Neural crest cell (in vitro differentiated cells): Measurements from ENCODE around the gene PCLO. TPM values are rescaled to one million over a fixed set of nuclear protein-coding genes. Genes with fewer than 3 reads are reported as not detected.
"Not testable (repeated sequence)": the region's sequence is repeated elsewhere in the genome, so short reads cannot be mapped to it uniquely, and the experiment has no call there.

ENCODE experiments used
- DNase-seq: peaks from one replicate; pipeline ENCODE4 v3.0.0; 2021; ENCODE audit warnings: low read depth, mixed read lengths, low spot score
- H3K27ac Mint-ChIP-seq: one replicate; pipeline ENCODE4 v1.8.0; 2021; ENCODE audit warnings: mild to moderate bottlenecking, mixed read lengths; ENCODE audit not compliant: unreplicated experiment
- H3K27me3 Mint-ChIP-seq: 2 replicates; pipeline ENCODE4 v1.8.0; 2021; ENCODE audit warnings: low read depth, mild to moderate bottlenecking, mixed read lengths
- H3K36me3 Mint-ChIP-seq: 2 replicates; pipeline ENCODE4 v1.8.0; 2021; ENCODE audit warnings: low read depth, mild to moderate bottlenecking, mixed read lengths
- H3K4me1 Mint-ChIP-seq: 2 replicates; pipeline ENCODE4 v1.8.0; 2021; ENCODE audit warnings: mixed read lengths
- H3K4me3 Mint-ChIP-seq: one replicate; pipeline ENCODE4 v1.8.0; 2021; ENCODE audit warnings: mild to moderate bottlenecking, mixed read lengths
- H3K9me3 Mint-ChIP-seq: 2 replicates; pipeline ENCODE4 v1.8.0; 2021; ENCODE audit warnings: mixed read lengths
- total RNA-seq: library from RNA; stranded (reverse); gene quantifications from 2 replicates; pipeline ENCODE4 v1.2.1, GENCODE V29; 2021
- TF ChIP-seq, protein P1 (sequence below): fragments of 200-600 bp; sonication (generic); conservative IDR thresholded peaks from 2 replicates; pipeline ENCODE4 v1.5.0; 2021; ENCODE audit warnings: antibody characterized with exemption, mild to moderate bottlenecking

The PCLO gene
- total RNA-seq, 1 donor from 2014 or later, result 3.5 TPM

DNA sequence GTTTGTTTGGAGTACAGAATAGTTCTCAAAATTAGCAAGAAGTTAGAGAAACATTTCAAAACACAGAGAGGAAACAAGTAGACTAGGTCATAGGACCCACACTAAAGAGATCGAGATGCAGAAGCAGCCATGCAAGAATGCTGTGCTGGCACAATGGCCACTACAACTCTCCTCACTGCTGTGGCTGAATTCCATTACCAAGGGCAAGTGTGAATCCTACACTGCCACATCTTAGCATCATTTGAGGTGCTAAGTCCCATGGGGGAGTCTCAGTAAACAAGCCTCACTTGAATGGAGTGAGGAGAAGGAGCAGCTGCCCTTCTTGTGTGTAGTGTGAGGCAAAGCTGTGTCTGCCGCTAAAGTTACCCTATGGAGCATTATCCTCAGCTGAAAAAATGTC is 56.7 kb downstream of the PCLO start:
- TF ChIP-seq, protein P1, sequence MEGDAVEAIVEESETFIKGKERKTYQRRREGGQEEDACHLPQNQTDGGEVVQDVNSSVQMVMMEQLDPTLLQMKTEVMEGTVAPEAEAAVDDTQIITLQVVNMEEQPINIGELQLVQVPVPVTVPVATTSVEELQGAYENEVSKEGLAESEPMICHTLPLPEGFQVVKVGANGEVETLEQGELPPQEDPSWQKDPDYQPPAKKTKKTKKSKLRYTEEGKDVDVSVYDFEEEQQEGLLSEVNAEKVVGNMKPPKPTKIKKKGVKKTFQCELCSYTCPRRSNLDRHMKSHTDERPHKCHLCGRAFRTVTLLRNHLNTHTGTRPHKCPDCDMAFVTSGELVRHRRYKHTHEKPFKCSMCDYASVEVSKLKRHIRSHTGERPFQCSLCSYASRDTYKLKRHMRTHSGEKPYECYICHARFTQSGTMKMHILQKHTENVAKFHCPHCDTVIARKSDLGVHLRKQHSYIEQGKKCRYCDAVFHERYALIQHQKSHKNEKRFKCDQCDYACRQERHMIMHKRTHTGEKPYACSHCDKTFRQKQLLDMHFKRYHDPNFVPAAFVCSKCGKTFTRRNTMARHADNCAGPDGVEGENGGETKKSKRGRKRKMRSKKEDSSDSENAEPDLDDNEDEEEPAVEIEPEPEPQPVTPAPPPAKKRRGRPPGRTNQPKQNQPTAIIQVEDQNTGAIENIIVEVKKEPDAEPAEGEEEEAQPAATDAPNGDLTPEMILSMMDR, result no peak
- H3K27me3 Mint-ChIP-seq, result no peaks in the 10 kb centered on the region
- H3K9me3 Mint-ChIP-seq, result no peaks in the 10 kb centered on the region
- H3K27ac Mint-ChIP-seq, result no peak overlapping the region
- H3K4me1 Mint-ChIP-seq, result peaks cover 6% of the 10 kb centered on the region
- no peaks in the 10 kb centered on the region for H3K36me3 Mint-ChIP-seq
- H3K4me3 Mint-ChIP-seq, result no peak overlapping the region
- DNase-seq, result no peak

DNA sequence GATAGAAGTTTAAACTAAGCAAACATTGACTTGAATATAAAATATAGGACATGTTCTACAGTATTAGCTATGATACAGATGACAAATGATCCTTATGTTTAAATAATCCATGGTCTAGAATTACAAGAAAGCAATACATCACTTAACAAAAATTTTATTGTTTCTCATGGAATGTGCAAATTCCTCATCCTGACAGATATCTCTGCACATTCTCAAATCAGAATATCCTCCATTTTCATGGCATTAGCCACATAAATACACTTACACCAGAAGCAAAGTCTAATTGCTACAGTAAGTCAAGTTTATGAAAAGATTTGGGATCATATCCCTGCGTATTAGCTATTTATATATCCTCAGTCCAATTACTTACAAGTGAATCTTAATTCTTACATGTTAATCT is 57.6 kb downstream of the PCLO start:
- Mint-ChIP-seq H3K36me3 (no peaks in the 10 kb centered on the region), H3K9me3 (no peaks in the 10 kb centered on the region), H3K4me1 (peaks cover 6% of the 10 kb centered on the region), H3K27me3 (no peaks in the 10 kb centered on the region), H3K27ac (no peak overlapping the region), H3K4me3 (no peak overlapping the region)
- DNase-seq, result no peak
- TF ChIP-seq, protein P1, result no peak

DNA sequence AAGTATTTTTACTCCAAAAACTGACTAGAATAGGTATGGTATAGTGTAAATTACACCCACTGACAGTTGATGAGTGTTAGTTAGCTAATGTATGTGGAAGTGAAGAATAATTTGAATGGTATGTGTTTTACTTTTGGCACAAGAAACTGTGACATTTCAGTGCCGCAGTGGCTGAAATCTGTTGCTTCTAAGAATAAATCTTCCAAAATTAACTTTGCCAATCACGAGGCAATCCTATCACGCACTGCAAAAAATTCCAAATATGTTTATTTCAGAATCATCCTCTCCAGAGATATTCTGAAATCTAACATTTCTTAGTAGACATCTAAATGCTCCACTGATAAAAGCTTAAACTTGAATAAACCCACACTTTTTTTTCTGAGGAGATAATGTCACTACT is 61.2 kb downstream of the PCLO start:
- no peaks in the 10 kb centered on the region for H3K9me3 Mint-ChIP-seq
- DNase-seq, result no peak
- no peaks in the 10 kb centered on the region for H3K36me3 Mint-ChIP-seq
- no peak overlapping the region for H3K4me3 Mint-ChIP-seq
- no peaks in the 10 kb centered on the region for H3K27me3 Mint-ChIP-seq
- H3K27ac Mint-ChIP-seq, result no peak overlapping the region
- TF ChIP-seq, protein P1, result no peak
- peaks cover 6% of the 10 kb centered on the region for H3K4me1 Mint-ChIP-seq

DNA sequence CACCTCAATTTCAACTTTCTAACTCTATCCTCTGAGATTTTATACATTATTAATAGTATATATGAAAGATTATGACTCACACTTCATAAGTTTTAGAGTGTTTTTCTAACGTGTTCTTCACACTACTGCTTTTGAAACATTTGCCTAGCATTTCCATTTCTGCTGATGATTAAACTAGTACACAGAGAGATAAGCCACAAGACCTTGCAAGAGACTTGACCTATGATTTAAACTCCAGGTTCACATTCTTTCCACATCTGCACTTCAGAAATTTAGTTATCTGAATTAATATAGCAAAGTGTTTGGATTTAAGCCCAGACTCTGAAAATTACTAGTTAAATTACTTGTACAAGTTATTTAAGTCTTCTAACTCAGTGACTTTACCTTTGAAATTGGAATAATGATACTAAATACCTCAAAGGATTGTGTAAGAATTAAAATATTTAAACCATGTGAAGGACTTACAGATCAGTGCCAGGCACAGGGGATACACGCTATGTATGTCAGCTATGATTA is 66.6 kb downstream of the PCLO start:
- DNase-seq, result no peak
- Mint-ChIP-seq H3K36me3 (no peaks in the 10 kb centered on the region), H3K4me3 (no peak overlapping the region), H3K27me3 (no peaks in the 10 kb centered on the region), H3K27ac (no peak overlapping the region), H3K4me1 (no peaks in the 10 kb centered on the region), H3K9me3 (peaks cover 3% of the 10 kb centered on the region)
- TF ChIP-seq, protein P1, result no peak

DNA sequence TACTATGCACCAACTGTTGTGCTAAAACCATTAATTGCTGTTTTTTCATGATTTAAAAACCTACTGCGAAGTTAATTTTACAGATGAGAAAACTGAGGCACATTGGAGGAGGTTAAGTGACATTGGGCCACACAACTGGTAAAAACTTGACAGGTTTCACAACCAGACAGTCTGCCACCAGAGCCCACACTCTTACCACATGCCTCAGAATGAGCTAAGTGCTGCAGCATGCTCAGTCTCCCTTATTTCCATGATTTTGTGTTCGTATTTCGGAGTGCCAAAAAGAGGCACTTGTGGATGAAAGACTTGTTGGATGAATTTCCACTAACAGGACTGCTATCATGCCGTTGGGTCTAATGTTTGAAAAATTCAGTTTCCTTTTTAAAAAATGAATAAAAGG is 77.4 kb downstream of the PCLO start:
- no peaks in the 10 kb centered on the region for H3K36me3 Mint-ChIP-seq

DNA sequence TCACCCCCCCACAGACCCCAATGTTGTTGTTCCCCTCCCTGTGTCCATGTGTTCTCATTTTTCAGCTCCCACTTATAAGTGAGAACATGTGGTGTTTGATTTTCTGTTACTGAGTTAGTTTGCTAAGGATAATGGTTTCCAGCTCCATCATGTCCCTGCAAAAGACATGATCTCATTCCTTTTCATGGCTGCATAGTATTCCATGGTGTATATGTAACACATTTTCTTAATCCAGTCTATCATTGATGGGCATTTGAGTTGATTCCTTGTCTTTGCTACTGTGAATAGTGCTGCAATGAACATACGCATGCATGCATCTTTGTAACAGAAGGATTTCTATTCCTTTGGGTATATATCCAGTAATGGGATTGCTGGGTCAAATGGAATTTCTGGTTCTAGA is 82.8 kb downstream of the PCLO start:
- not testable (repeated sequence) for H3K4me1 Mint-ChIP-seq, H3K36me3 Mint-ChIP-seq, H3K27me3 Mint-ChIP-seq, H3K4me3 Mint-ChIP-seq, H3K27ac Mint-ChIP-seq, DNase-seq, H3K9me3 Mint-ChIP-seq

More for the DNA sequence above, 77.4 kb downstream of the PCLO start:
- H3K4me1 Mint-ChIP-seq, result no peaks in the 10 kb centered on the region
- no peak overlapping the region for H3K27ac Mint-ChIP-seq
- H3K9me3 Mint-ChIP-seq, result no peaks in the 10 kb centered on the region
- DNase-seq, result no peak
- no peak overlapping the region for H3K4me3 Mint-ChIP-seq
- TF ChIP-seq, protein P1, result no peak
- H3K27me3 Mint-ChIP-seq, result no peaks in the 10 kb centered on the region
